HG03439 (cell line): ENCODE measurements around the gene CHCHD4.
"Not testable (repeated sequence)": the region's sequence is repeated elsewhere in the genome, so short reads cannot be mapped to it uniquely, and the experiment has no call there.

Source experiments
- ATAC-seq: cut with Tn5 transposase; IDR thresholded peaks from one replicate; pipeline ENCODE4 v1.9.1; 2021; ENCODE audit warnings: mild to moderate bottlenecking, moderate library complexity; ENCODE audit not compliant: unreplicated experiment

CHCHD4 gene

DNA sequence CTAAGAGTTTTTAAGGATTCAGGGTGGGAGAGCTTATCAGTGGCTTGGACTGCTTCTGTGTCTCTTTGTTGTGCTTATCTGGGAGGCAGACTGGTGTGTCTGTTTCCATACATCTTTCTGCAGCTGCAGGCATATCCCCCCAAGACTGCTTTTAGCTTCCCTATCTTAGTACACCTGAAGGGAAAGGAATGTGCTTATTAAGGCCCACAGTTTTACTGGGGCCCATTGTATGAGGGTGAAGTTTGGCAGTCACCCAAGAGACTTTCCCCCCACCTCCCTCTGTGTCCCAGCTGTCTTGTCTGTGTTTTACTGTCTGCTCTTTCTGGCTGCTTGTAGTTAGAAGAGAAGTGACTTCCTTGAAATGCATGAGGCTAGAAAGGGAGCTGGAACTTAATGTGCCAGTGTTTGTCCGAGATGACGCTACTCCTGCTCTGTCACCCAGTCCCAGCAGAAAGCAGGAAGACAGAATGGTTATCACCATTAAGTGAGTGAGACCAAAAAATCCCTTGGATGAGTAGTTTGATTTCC lies 3.7 kb downstream of the CHCHD4 start:
- ATAC-seq = not testable (repeated sequence)

DNA sequence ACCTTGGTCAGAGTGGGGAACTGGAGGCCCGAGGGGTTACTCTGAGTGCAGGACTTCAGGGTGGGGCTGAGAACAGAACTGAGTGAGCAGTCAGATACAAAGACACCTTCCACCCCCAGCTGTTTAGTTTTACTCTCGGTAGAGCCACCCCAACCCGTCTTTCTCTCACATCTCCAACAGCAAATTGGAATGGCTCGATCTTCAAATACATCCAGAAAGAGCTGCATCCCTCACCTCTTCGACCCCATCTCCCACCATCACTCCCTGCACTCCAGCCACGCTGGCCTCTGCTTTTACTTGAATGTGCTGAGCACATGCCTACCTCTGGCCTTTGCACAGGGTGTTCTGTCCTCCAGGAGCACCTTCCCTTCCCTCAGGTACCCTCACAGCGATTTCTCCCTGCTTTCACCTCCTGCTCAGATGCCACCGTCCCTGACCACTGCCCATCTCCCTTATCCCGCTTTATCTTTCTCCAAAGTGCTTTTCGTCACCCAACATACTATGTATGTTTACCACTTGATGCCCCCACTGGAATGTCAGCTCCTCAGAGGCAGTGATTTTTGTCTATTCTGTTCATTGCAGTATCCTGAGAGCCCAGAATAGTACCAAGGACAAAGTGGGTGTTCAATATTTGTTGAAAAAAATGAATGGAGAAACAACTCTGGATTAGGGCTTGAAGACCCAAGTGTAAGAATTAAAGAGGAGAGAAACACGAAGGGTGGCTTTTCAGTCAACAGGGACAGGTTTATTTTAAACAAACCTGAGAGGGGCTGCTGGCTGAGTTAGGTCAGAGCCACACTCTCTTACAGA lies 4.4 kb downstream of the CHCHD4 start:
- no peak for ATAC-seq

DNA sequence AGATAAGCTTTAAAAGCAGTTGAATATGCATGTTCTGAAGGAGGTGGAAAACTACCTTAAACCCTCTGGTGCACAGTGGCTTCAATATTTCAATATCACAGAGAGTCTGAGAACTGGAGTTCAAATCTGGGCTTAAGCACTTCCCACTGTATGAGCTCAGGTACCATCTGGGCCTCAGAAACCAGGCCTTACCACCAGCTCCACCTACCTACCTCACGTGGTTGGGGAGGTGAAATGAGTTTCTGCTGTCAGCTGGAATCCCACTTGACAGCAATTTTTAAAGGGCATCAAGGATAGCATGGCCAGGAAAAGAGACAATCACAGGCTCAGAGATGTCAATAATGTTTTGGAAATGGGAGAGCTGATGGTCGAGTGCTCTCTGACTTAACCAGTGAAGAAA lies 5.0 kb downstream of the CHCHD4 start:
- no peak for ATAC-seq

- ATAC-seq = no peak
These were observed 6.0 kb downstream of the CHCHD4 start for GRCh38 chr3:14118400-14119381.

DNA sequence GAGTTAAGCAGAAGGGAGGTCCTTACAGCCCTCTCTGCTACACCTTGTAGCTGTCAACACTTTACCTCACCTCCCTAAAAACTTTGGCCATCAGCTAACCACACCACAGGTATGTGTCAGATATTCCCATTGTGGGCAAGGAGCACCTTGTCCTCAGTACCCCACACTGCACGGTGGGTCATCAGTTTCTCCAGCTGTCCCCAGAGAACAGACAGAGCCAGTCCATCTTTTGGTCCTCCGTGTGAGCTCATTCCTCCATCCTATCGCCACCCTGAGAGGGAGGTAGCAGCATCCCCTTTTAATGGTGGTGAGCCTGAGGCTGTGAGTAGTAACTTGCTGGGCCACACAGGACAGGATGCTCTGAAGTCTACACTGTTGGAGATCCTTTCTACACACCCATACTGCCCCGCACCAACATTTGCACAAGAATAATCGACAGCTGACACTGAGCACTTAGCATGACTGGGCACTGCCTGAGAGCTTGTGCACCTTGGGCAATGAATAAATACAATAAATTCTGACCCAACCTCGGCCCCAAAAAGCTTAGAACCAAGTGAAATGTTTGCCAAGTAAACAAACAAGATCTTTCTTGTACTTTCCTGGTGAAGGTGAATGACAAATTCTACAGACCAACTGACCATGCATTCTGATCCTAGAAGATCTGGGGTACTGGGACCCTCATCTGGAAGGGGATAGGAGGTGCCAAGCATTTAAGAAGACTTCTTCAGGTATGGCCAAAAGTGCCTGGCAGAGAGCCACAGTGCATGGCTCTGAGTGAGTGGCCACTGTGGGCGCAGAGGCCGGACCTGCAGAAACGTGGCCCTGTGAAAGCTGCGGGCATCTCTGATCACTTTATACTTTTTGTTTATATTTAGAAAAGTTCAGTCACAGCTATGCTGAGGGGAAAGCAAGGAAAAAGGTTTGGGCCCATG lies 6.9 kb downstream of the CHCHD4 start:
- no peak for ATAC-seq

GRCh38 chr3:14113965-14114635 lies 10.6 kb downstream of the CHCHD4 start:
- ATAC-seq = no peak

DNA sequence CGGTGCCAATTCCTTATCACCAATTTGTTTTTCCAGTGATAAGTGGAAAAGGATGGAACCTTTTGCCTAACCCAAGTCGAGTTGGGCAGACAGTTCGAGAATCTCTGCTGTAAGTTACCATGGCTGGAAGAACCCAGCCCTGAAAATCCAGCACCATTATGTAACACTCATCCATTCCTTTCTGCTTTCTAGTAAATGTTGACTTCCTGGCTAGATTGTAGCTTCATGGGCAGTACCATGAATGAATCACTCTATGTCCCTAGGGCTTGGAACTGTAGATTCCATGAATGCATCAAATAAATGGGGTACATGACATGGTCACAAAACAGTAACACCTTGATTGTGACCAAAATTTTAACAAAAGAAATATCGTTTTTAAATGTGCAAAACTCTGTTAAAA lies 14.0 kb downstream of the CHCHD4 start:
- ATAC-seq = no peak

DNA sequence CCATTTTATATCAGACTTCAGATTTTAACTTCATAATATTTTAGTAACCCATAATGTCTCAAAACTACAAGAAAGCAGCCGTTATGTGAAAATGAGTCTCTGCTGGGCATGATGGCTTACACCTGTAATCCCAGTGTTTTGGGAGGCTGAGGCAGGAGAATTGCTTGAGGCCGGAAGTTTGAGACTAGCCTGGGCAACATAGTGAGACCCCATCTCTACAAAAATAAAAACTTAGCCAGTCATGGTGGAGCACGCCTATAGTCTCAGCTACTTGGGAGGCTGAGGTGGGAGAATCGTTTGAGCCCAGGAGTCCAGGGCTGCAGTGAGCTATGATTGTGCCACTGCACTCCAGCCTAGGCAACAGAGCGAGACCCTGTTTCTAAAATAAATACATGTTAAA lies 14.8 kb downstream of the CHCHD4 start:
- not testable (repeated sequence) for ATAC-seq

DNA sequence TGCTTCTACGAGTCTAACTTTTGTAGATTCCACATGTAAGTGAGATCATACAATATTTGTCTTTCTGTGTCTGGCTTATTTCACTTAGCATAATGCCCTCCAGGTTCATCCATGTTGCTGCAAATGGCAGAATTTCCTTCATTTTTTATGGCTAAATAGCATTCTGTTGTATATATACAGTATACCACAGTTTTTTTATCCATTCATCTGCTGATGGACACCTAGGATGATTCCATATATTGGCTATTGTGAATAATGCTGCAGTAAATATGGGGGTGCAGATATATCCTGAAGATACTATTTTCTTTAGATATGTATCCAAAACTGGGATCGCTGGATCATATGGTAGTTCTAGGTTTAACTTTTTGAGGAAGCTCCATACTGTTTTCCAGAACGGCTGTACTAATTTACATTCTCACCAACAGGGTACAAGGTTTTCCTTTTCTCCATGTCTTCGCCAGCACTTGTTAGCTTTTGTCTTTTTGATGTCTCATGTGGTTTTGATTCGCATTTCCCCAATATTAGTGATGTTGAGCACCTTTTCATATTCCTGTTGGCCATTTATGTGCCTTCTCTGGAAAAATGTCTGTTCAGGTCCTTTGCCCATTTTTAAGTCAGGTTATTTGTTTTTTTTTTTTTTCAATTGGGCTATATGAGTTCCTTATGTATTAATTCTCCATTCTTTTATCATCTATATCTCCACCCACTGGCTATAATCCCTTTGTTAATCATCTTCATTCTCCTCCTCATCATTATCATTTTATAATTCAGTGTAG lies 26.9 kb downstream of the CHCHD4 start:
- ATAC-seq = no peak

GRCh38 chr3:14096742-14097141 lies 27.9 kb downstream of the CHCHD4 start:
- ATAC-seq = no peak

- no peak for ATAC-seq
These were observed 30.8 kb downstream of the CHCHD4 start for GRCh38 chr3:14093831-14094230.

DNA sequence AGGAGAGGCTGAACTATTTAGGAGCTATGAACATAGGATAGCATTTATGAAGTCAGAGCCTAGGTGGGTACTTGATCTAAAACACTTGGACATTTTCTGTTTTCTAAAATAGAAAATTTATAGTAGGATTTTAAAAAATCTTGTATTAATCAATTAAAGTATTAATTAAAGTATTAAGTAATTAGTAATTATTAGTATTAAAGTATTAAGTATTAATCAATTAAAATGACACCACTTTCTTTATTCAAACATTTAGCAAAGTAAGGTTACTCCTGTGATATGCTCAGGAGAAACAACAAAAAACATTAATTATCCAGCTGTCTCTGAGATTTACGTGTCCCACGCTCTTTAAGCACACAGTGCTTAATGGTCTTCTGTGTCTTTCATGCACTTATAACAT lies 32.2 kb downstream of the CHCHD4 start:
- ATAC-seq = no peak

DNA sequence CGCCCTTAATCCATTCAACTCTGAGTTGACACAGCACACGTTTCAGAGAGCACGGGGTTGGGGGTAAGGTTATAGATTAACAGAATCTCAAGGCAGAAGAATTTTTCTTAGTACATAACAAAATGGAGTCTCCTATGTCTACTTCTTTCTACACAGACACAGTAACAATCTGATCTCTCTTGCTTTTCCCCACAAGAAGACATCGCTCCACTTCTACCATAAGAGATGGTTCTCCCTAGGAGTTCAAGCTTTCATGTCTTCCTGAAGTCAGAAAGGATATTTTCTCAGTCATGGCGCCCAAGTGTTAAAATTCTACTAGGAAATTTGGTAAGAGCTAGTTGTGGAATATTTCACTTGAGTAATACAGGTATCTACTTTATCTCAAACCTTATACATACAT lies 32.7 kb downstream of the CHCHD4 start:
- ATAC-seq = not testable (repeated sequence)

DNA sequence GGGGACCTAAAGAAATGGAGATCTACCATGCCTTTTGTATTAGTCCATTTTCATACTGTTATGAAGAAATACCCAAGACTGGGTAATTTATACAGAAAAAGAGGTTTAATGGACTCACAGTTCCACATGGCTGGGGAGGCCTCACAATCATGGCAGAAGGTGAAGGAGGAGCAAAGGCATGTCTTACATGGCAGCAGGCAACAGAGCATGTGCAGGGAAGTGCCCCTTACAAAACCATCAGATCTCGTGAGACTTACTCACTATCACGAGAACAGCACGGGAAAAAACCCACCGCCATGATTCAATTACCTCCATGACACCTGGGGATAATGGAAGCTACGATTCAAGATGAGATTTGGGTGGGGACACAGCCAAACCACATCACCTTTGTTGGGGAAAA lies 37.2 kb downstream of the CHCHD4 start:
- ATAC-seq = not testable (repeated sequence)

- peak; percentile 53 for ATAC-seq
These were observed 42.5 kb downstream of the CHCHD4 start for GRCh38 chr3:14082108-14082657.

GRCh38 chr3:14077310-14077709 lies 47.4 kb downstream of the CHCHD4 start:
- ATAC-seq = no peak

GRCh38 chr3:14075233-14075632 lies 49.4 kb downstream of the CHCHD4 start:
- not testable (repeated sequence) for ATAC-seq

DNA sequence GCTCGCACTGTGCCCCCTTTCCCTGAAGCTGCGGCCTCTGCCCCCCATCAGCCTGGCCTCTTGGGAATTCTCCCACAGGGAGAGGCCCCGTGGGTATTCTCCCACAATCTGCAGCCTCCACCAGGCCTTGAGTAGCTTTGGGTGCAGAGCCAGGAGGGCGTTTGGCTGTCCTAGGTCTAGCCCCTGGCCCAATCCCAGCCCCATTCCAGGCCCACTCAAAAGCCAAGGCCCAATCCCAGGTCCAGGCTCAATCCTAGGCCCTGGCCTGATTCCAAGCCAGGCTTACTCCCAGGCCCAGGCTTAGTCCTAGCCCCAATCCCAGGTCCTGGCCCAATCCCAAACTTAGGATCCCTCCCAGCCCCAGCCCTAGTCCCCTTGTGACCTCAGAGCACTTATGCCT lies 59.8 kb downstream of the CHCHD4 start:
- no peak for ATAC-seq

- no peak for ATAC-seq
These were observed 61.5 kb downstream of the CHCHD4 start for GRCh38 chr3:14063152-14063551.
